Gastroesophageal sphincter (tissue), 3 donors: ENCODE measurements around the gene KDM6B.

Experiments
- EP300 ChIP-seq: sonication (generic); formaldehyde crosslinking; IDR thresholded peaks from one replicate; pipeline ENCODE4 v1.6.1; 2017; ENCODE audit warnings: antibody characterized with exemption, mild to moderate bottlenecking
- POLR2A ChIP-seq, 2 donors: fragments of 450-650 bp; IDR thresholded peaks; one replicate each; pipeline ENCODE4 v1.6.1; 2017; ENCODE audit warnings: antibody characterized with exemption in 2 of 2, mild to moderate bottlenecking in 2 of 2, moderate library complexity in 1 of 2
- TF ChIP-seq, protein P1 (sequence below), 4 experiments: fragments of 200-600 bp in 2 of 4; fragments of 450-650 bp in 2 of 4; sonication (generic) in 1 of 4; IDR thresholded peaks; one replicate each; pipeline ENCODE4 v1.5.1; 2017 to 2019; ENCODE audit warnings: antibody characterized with exemption in 4 of 4, mild to moderate bottlenecking in 2 of 4, moderate library complexity in 2 of 4

DNA sequence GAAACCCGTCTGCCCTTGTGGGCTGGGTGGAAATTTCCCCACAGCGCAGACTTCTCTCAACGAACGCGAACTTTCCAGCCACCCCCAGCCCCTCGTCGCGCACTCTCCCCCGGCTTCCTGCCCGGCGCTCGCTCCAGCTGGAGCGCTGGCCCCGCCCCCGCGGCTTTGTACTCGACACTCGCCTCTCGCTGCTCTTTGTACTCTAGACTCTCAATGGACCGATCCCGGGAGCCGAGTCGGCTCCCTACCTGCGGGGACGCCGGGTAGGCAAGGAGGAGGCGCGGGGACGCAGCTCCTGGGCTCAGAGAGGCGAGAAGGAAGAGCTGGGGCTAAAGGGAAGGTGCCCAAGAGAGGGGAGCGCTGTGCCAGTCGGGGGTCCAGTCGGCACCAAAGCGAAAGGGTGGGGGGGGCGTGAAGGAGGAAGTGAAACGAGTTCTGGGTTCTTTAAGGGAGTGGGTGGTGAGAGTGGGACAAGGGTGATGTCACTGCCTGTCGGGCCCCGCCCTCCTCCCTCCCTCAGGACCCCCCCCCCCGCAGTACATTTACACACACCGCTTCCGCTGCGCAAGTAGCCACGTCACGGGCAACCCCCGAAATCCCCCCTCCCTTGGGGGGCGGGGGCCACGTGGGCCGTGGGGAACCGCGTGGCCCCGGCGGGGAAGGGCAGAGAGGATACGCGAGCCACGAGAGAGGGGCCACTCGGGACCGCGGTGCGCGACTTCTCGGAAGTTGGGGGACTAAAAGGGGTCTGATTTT lies 9.7 kb downstream of the KDM6B start:
- TF ChIP-seq POLR2A (IDR thresholded peaks at IDR 0.05) (peak in 1 of 2 donors; percentile 14), EP300 (no peak)
- TF ChIP-seq, protein P1, sequence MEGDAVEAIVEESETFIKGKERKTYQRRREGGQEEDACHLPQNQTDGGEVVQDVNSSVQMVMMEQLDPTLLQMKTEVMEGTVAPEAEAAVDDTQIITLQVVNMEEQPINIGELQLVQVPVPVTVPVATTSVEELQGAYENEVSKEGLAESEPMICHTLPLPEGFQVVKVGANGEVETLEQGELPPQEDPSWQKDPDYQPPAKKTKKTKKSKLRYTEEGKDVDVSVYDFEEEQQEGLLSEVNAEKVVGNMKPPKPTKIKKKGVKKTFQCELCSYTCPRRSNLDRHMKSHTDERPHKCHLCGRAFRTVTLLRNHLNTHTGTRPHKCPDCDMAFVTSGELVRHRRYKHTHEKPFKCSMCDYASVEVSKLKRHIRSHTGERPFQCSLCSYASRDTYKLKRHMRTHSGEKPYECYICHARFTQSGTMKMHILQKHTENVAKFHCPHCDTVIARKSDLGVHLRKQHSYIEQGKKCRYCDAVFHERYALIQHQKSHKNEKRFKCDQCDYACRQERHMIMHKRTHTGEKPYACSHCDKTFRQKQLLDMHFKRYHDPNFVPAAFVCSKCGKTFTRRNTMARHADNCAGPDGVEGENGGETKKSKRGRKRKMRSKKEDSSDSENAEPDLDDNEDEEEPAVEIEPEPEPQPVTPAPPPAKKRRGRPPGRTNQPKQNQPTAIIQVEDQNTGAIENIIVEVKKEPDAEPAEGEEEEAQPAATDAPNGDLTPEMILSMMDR (IDR thresholded peaks at IDR 0.05) = no peak
